HG02588 (cell line): ENCODE results near the gene LGALS8.
"Not testable (repeated sequence)": the region's sequence is repeated elsewhere in the genome, so short reads cannot be mapped to it uniquely, and the experiment has no call there.

Experiments
- ATAC-seq: cut with Tn5 transposase; IDR thresholded peaks from one replicate; pipeline ENCODE4 v1.9.1; 2021; ENCODE audit warnings: mild to moderate bottlenecking, moderate library complexity; ENCODE audit not compliant: unreplicated experiment

Gene LGALS8

DNA sequence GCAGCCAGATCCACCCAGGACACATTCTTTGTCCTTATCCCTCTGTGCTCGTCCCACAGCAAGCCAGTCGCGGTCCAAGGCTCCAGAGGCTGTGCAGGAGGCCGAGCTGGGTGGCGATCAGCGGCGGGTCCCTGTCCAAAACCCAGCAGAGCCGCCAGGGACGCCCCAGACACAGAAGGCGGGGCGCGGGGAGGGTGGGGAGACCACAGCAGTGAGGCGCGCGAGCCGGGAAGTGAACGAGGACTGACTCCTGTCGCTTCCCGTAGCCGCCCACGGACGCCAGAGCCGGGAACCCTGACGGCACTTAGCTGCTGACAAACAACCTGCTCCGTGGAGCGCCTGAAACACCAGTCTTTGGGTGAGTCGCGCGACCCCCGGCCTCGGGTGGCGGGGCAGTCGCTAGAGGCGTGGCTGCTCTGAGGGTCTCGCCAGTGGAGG is at the start of gene LGALS8:
Gene LGALS8, plus strand, starts transcription at position 279 of the 438 bp plus-strand sequence. CDS start 2,089 bp downstream, outside the sequence.
- peak; percentile 61 for ATAC-seq

DNA sequence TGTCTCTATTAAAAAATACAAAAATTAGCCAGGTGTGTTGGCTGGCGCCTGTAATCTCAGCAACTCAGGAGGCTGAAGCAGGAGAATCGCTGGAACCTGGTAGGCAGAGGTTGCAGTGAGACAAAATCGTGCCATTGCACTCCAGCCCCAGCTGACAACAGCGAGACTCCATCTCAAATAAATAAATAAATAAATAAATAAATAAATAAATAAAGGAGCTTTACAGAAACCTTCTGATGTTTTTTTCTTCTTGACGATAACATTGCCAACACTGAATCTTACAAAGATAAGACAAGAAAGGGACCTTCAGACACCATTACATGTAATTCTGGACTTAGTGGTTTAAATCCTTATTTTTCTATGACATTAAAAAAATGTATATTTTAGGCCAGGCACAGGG is 47.8 kb upstream of the LGALS8 start:
- no peak for ATAC-seq

DNA sequence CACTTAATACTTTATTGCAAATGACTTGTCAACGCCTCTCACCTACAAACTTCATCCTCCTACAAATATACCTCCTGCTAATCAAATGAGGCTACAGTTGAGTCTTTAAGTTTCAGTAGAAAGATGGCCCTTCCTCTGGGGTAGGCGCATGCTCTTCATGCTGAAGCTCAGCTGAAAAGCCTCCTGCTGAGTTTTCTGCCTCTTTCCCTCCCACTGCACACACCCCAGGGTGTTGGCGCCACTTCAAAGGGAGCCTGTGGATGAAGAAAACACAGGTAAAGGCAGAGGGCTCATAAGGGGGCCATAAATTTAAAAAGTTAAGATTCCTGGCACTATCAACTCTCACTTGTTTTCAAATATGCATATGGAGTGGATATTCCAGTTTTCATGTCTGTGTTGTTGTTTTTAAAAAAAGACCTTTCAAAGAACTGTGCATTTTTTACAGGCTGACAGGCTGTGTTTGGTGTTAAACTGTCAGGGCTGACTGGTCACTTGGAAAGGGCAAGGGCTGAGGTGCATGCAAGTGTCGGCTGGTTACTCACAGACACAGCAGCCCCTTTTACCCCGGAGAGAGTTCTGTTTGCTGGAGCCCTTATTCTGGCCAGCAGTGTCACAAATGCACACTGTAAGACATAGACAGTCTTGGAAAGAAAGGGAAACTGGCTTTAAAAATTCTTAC is 42.9 kb upstream of the LGALS8 start:
- no peak for ATAC-seq

DNA sequence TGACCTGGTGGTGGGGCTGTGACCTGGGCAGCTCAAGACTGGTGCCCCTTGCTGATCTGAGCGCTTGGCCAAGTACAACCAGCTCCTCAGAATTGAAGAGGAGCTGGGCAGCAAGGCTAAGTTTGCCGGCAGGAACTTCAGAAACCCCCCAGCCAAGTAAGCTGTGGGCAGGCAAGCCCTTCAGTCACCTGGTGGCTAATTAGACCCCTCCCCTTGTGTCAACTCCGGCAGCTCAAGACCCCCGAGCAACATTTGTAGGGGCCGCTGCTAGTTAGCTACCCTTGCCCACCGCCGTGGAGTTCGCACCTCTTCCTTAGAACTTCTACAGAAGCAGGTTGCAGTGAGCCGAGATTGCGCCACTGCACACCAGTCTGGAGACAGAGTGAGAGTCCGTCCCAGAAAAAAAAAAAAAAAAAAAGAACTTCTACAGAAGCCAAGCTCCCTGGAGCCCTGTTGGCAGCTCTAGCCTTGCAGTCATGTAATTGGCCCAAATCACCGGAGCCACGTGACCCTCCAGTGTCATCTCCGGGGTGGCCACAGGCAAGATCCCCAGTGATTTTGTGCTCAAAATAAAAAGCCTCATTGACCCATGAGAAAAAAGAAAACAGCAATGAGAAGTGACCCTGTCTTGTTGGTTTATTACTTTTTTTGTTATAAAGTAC is 39.3 kb upstream of the LGALS8 start:
- ATAC-seq = no peak

DNA sequence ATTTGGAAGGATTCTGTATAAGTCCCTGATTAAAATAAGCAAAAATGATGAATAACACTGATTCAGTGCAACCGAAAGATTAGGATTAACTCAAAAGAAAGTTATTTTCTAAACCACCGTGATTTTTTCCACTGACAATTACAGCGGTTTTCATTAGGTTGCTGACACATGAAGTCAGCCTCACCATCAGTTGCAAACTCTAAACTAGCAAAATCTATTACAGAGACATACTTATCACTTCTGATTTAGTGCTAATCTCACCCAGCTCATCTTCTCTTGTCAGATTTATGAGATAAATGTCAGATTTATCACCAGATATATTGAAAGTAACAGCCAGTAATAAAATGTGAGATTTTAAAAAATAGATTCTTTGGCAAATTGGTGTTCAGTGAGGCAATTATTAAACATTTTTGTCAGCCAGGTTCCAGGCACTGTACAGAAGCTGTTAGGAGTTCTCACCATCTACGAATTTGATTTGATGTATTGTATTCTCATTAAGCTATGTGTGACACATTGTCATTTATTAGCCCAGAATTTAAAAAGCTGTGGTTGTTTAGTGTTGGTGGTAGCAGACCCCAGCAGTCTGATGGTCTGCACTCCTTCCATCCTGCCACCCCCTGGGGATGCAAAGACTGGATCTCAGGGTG is 37.3 kb upstream of the LGALS8 start:
- no peak for ATAC-seq

DNA sequence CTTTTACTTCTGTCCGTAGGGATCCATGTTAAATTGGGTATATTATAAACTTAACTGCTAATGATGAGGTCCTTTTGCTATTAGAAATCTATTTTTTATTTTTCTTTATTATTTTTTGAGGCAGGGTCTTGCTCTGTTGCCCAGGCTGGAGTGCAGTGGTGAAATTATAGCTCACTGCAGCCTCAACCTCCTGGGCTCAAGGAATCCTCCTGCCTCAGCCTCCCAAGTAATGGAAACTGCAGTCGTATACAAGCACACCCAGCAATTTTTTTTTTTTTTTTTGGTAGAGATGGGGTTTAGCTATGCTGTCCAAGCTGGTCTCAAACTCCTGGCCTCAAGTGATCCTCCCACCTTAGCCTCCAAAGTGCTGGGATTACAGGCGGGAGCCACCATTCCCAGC is 34.6 kb upstream of the LGALS8 start:
- not testable (repeated sequence) for ATAC-seq

DNA sequence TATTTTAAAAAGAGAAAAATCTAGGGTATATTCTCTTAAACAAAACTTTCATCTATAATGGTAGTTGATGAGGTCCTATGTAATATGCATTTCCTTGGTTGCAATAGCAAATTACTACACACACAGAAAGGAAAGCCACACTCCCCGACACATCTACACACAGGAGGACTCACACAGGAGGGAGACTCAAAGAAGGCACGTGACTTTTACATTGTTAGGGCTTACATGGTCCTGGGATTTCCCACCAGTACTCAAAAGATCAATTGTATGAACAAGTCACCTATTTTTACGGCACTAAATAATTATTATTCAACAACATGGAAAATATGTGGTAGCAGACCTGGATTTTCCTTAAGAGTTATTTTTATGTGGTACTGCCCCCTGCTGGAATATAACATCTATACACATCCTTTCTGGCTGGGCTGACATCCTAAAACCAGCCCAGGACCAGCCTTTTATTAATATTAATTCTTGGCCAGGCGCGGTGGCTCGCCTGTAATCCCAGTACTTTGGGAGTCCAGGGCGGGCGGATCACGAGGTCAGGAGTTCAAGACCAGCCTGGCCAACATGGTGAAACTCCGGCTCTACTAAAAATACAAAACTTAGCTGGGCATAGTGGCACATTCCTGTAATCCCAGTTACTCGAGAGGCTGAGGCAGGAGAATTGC is 33.9 kb upstream of the LGALS8 start:
- ATAC-seq = no peak

DNA sequence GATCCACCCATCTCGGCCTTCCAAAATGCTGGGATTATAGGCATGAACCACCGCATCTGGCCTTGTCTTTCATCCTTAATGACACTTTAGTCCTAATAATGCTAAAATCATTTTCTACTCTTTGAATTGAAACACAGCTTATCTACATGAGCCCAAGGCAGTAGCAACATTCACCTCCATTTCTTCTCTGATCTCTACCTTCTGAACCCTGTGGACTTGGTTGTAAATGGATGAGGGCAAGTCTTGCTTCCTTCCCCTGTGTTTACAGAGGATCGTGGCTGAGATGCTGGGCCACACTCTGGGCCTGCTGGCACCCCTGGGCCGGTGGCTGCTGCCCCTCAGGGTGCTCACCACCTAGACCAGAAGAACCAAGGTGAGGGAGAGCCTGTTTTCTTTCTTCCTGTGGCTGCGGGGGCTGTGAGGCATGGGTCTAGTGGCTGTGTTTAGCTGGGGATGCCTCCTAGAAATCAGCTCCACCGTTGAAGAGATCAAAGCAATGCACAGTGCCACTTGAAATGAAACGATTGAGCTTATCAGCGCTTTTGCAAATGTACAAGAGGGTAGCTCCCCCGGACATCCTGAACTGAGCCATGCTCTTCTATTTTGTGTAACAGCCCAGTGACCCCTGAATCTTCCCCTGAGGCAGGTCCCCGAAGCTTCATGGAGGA is 32.2 kb upstream of the LGALS8 start:
- ATAC-seq = no peak

DNA sequence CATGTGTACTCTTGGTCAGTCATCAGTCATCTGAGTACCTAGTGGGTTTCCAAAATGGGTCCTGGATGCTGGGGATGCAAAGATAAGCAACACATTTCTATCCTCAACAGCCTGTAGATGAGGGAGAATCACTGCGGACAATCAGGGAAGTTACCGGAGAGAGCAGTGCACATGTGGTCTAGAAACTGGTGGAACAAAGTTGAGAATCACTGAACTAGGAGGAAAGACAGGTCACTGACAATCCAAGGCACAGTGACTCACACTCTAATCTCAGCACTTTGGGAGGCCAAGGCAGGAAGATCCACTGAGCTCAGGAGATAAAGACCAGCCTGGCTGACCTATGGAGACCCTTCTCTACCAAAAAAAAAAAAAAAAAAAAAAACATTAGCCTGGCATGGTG is 31.4 kb upstream of the LGALS8 start:
- ATAC-seq = no peak

DNA sequence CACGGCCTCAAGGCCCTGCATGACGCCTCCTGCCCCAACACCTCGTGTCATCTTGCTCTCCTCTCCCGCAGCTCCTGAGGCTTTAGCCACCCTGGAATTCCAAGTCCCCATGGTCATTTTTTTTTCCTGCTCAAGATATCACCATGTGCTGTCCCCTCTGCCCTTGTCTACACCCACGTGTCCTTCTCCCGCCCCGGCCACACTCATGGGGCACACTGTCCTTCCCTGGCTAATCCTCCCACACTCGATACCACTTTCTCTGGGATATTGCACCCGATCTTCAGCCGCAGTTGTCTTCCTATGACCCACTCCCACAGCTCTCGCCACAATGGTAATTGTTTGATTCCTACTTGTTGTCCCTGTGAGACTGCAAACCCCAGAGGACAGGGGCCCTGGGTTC is 29.7 kb upstream of the LGALS8 start:
- ATAC-seq = no peak

DNA sequence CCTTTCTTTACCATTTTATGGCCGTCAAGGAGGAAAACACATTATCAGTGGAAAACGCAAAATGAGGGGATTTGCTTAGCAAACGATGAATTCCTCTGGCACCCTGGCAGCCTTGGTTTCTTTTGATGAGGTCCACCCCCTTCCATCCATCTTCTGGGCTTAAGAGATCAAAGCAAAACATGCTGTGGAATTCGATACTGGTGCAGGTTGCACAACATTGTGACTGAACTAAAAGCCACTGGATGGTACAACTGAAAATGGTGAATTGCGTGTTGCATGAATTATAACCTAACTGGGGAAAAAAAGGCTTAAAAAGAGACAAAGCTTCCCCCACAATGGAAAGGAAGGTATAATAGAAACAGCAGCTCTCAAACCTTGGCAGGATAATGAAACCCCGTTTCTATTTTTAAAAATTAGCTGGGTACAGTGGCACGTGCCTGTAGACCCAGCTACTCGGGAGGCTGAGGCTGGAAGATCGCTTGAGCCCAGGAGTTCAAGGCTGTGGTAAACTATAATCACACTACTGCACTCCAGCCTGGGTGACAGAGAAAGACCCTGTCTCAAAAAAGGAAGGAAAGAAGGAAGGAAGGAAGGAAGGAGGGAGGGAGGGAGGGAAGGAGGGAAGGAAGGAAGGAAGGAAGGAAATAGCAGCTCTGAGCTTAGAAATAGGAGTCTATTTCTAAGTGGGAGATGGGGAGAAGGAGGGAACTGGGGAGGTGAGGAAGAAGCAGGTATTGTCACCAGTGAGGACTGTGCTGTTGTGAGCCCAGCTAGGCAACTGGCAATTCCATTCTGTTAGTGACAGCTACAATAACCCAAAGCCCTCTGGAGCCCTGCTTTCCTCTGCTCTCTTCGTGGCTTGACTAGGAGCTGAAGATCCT is 29.0 kb upstream of the LGALS8 start:
- ATAC-seq = no peak

DNA sequence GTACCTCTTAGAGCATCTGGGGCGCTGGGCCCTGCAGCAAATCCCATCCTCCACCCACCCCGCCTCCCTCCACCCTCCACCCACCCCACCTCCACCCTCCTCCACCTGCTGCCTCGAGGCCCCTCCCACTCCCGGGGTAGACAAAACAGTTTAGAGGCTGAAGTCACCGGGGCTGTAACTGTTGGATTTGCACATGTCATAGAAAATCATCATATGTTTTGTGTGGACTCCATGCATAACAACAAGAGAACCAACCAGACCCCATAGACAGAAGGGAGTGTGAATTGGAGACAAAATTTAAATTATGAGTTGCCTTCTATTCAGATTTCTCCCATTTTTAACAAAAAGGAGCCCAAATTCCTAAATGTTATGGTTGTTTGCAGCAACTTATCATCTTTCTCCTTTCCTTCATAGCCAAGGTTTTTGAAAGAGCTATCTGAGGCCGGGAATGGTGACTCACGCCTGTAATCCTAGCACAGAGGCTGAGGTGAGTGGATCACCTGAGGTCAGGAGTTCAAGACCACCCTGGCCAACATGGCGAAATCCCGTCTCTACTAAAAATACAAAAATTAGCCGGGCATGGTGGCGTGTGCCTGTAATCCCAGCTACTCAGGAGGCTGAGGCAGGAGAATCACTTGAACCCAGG is 28.2 kb upstream of the LGALS8 start:
- ATAC-seq = no peak

DNA sequence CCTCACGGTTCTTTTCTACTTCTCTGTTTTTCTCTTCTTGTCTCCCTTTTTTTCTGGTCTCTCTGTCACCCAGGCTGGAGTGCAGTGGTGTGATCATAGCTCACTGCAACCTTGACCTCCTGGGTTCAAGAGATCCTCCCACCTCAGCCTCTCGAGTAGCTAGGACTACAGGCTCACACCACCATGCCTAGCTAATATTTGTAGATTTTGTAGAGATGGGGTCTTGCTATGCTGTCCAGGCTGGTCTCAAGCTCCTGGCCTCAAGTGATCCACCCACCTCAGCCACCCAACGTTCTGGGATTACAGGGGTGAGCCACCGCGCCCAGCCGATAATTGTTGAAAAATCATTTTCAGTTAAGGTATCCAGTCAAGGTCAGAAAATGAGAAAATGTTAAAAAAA is 25.9 kb upstream of the LGALS8 start:
- ATAC-seq = no peak

DNA sequence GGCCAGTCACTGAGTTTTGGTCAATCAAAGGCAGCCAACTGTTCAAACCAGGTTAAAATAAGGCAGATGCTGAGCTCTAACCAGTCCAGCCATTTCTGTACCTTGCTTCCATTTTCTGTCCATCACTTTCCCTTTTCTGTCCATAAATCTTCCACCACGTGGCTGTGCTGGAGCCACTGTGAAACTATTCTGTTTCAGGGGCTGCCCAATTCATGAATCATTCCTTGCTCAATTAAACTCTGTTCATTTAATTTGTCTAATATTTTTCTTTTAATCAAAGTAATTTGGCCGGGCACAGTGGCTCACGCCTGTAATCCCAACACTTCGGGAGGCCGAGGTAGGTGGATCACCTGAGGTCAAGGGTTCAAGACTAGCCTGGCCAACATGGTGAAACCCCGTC is 22.7 kb upstream of the LGALS8 start:
- no peak for ATAC-seq

DNA sequence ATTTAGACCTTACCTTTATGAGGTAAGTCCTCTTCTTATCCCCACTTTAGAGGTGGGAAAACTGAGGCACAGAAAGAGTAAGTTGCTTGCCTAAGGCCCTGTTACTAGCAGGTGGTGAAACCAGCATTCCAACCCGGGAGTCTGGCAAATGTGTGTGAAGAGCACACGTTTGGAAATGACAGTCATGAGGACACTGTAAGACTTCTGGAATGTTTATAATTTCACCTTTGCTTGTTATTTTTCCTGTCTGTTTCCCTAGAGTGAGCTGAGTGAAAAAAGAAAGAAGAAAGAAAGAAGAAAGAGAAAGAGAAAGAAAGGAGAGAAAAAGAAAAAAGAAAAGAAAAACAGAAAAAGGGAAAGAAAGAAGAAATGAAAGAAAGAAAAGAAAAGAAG is 21.2 kb upstream of the LGALS8 start:
- ATAC-seq = no peak

DNA sequence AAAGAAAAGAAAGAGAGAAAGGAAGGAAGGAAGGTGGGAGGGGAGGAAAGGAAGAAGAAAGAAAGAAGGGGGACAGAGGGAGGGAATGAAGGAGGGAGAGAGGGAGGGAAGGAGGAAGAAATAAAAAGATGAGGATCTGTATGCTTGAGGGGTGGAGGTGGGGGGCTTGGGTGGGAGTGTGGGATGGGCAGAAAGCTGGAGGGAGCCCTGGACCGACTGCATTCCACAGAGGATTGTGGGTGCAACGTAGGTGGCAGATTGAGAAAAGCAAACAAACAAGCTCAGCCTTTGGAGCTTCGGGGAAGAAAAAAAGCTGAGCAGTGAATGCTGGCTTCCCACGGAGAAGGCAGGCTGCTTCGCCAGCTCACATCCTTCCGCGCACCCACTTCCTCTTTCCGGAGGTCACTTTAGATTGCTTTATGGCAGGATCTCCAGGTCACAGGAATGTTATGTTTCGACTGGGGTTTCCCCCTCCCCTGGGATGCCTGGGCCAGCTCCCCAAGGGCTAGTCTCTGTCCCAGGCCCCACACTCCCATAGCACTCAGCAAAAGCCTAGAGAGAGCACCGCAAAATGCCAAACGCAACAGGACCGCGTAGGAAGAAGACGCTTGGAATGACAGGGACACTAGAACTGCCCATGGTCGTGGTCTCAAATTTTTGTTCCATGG is 20.7 kb upstream of the LGALS8 start:
- ATAC-seq = no peak

DNA sequence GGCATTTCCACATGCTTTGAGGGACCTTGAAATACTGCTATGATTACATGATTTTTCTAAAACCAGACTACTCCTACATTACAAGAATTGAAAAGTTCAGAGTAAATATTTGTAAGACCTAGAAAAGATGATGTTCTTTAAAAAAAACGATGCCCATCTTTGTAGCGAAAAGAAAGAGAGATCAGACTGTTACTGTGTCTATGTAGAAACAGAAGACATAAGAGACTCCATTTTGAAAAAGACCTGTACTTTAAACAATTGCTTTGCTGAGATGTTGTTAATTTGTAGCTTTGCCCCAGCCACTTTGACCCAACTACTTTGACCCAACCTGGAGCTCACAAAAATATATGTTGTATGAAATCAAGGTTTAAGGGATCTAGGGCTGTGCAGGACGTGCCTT is 19.4 kb upstream of the LGALS8 start:
- ATAC-seq = not testable (repeated sequence)

DNA sequence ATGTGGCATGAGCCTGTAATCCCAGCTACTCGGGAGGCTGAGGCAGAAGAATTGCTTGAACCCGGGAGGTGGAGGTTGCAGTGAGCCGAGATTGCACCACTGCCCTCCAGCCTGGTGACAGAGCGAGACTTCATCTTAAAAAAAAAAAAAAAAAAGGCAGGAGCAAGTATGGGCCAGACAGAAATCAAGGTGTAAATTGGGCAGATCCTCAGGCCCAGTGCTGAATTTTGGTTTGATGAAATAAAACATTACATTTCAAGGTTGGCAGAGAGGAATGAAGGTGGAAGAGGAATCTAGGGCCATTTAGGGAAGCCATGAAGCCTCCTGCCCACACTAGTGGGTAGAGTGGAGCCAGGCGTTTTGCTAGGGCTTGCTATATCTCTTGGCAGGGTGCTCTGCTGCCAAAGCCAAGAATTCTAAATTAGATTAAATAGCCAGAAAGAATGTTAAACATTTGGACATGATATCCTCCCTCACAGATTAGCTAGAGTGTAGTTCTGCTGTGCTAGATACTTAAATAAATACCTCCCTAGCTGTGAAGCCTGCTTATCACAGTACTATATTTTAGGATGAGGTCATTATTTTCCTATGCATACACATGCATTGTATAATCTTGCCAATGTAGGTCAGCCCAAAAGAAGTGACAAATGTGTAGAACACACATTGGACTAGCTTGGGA is 16.6 kb upstream of the LGALS8 start:
- no peak for ATAC-seq
